Tibial nerve (tissue), 4 donors: ENCODE data around the gene NR2C1. TPM values are rescaled to one million over a fixed set of nuclear protein-coding genes. Genes with fewer than 3 reads are reported as not detected.

Experiments
- DNase-seq, 2 donors: peaks; one replicate each; pipeline ENCODE4 v3.0.0-alpha.2; 2019; ENCODE audit warnings: low spot score in 2 of 2
- H3K27ac ChIP-seq, 4 donors: fragments of 200-600 bp; sonication (generic) in 3 of 4; one replicate each; pipeline ENCODE4 v1.5.1; 2017 to 2019; ENCODE audit warnings: mild to moderate bottlenecking in 1 of 4
- H3K27me3 ChIP-seq, 2 donors: fragments of 200-600 bp; sonication (generic) in 1 of 2; one replicate each; pipeline versions ENCODE4 v1.5.1 to v1.6.0; 2017 to 2019
- H3K36me3 ChIP-seq, 3 donors: fragments of 200-600 bp; sonication (generic); one replicate each; pipeline ENCODE4 v1.5.1; 2018 to 2019
- H3K4me1 ChIP-seq, 4 donors: fragments of 200-600 bp; sonication (generic) in 3 of 4; one replicate each; pipeline ENCODE4 v1.5.1; 2017 to 2019
- H3K4me3 ChIP-seq, 4 donors: fragments of 200-600 bp; sonication (generic) in 3 of 4; one replicate each; pipeline ENCODE4 v1.5.1; 2017 to 2019; ENCODE audit warnings: mild to moderate bottlenecking in 1 of 4, moderate library complexity in 1 of 4
- H3K9me3 ChIP-seq, 4 donors: fragments of 200-600 bp; sonication (generic) in 3 of 4; one replicate each; pipeline ENCODE4 v1.5.1; 2017 to 2019
- CTCF ChIP-seq, 5 experiments: fragments of 200-600 bp in 3 of 5; fragments of 450-650 bp in 2 of 5; sonication (generic) in 3 of 5; IDR thresholded peaks; one replicate each; pipeline ENCODE4 v1.5.1; 2016 to 2019; ENCODE audit warnings: antibody characterized with exemption in 5 of 5, mild to moderate bottlenecking in 3 of 5, moderate library complexity in 2 of 5
- EP300 ChIP-seq, 2 donors: sonication (generic); formaldehyde crosslinking; IDR thresholded peaks; one replicate each; pipeline ENCODE4 v1.6.1; 2017; ENCODE audit warnings: antibody characterized with exemption in 2 of 2, mild to moderate bottlenecking in 1 of 2
- POLR2A ChIP-seq, 2 donors: fragments of 450-650 bp; IDR thresholded peaks; one replicate each; pipeline ENCODE4 v1.6.1; 2017; ENCODE audit warnings: antibody characterized with exemption in 2 of 2, mild to moderate bottlenecking in 2 of 2, moderate library complexity in 2 of 2
- WGBS, 2 donors: methylation state at CpG; one replicate each; pipeline ENCODE4 v1.1.5; 2018; 5-methylcytosine and 5-hydroxymethylcytosine counted together
- total RNA-seq, 4 donors: library from RNA; depleted of rRNA; stranded (reverse); fragments of >200 nt; gene quantifications; one replicate each; pipeline ENCODE4 v1.1.0, GENCODE V29; 2016

NR2C1 gene
- total RNA-seq, 4 donors from 2014 or later, result 64.5 to 93.5 (median 75.2) TPM

- H3K27ac ChIP-seq, result no peak overlapping the region
- WGBS, 2 donors, result 96 to 97% methylated on average over 3 of the region's 3 CpGs
- H3K4me3 ChIP-seq, result no peak overlapping the region
- H3K4me1 ChIP-seq, result no peaks in the 10 kb centered on the region
- no peaks in the 10 kb centered on the region for H3K9me3 ChIP-seq
- no peak for TF ChIP-seq EP300 (IDR thresholded peaks at IDR 0.05)
- TF ChIP-seq POLR2A (IDR thresholded peaks at IDR 0.05), result no peak
- no peak for TF ChIP-seq CTCF (IDR thresholded peaks at IDR 0.05)
- no peak for DNase-seq
- no peaks in the 10 kb centered on the region for H3K27me3 ChIP-seq
- H3K36me3 ChIP-seq, result peaks cover 0 to 98% (median 2%) of the 10 kb centered on the region in 3 donors
Measured at GRCh38 chr12:95057424-95057823, 16.0 kb downstream of the NR2C1 start.

- H3K4me1 ChIP-seq, result no peaks in the 10 kb centered on the region
- TF ChIP-seq EP300 (IDR thresholded peaks at IDR 0.05) (no peak), POLR2A (IDR thresholded peaks at IDR 0.05) (no peak), CTCF (IDR thresholded peaks at IDR 0.05) (no peak)
- H3K36me3 ChIP-seq, result peaks cover 0 to 97% (median 2%) of the 10 kb centered on the region in 3 donors
- WGBS, 2 donors, result 70 to 78% methylated on average over 2 of the region's 2 CpGs
- DNase-seq, result no peak
- H3K27ac ChIP-seq, result no peak overlapping the region
- no peak overlapping the region for H3K4me3 ChIP-seq
- H3K9me3 ChIP-seq, result no peaks in the 10 kb centered on the region
- H3K27me3 ChIP-seq, result no peaks in the 10 kb centered on the region
Measured at GRCh38 chr12:95055057-95055456, 18.4 kb downstream of the NR2C1 start.

- peaks cover 0 to 95% (median 2%) of the 10 kb centered on the region in 3 donors for H3K36me3 ChIP-seq
- no peak for DNase-seq
- no peaks in the 10 kb centered on the region for H3K9me3 ChIP-seq
- H3K4me1 ChIP-seq, result no peaks in the 10 kb centered on the region
- TF ChIP-seq CTCF (IDR thresholded peaks at IDR 0.05) (no peak), EP300 (IDR thresholded peaks at IDR 0.05) (no peak), POLR2A (IDR thresholded peaks at IDR 0.05) (no peak)
- no peaks in the 10 kb centered on the region for H3K27me3 ChIP-seq
- 65 to 70% methylated on average over 2 of the region's 2 CpGs for WGBS, 2 donors
- no peak overlapping the region for H3K4me3 ChIP-seq
- H3K27ac ChIP-seq, result no peak overlapping the region
Measured at GRCh38 chr12:95054206-95054605, 19.2 kb downstream of the NR2C1 start.

GRCh38 chr12:95051241-95051640, 22.2 kb downstream of the NR2C1 start:
- no peaks in the 10 kb centered on the region for H3K27me3 ChIP-seq
- DNase-seq, result no peak
- no peaks in the 10 kb centered on the region for H3K9me3 ChIP-seq
- no peak overlapping the region for H3K27ac ChIP-seq
- TF ChIP-seq EP300 (IDR thresholded peaks at IDR 0.05) (no peak), CTCF (IDR thresholded peaks at IDR 0.05) (no peak), POLR2A (IDR thresholded peaks at IDR 0.05) (no peak)
- no peak overlapping the region for H3K4me3 ChIP-seq
- H3K4me1 ChIP-seq, result no peaks in the 10 kb centered on the region
- H3K36me3 ChIP-seq, result peaks cover 0 to 94% (median 0%) of the 10 kb centered on the region in 3 donors
- 92 to 93% methylated on average over 4 of the region's 4 CpGs for WGBS, 2 donors

- no peak for DNase-seq
- Histone ChIP-seq H3K4me1 (no peaks in the 10 kb centered on the region), H3K9me3 (no peaks in the 10 kb centered on the region), H3K27ac (no peak overlapping the region), H3K4me3 (no peak overlapping the region), H3K27me3 (no peaks in the 10 kb centered on the region), H3K36me3 (peaks cover 0 to 71% (median 0%) of the 10 kb centered on the region in 3 donors)
- 85 to 89% methylated on average over 2 of the region's 2 CpGs for WGBS, 2 donors
- TF ChIP-seq CTCF (IDR thresholded peaks at IDR 0.05) (no peak), POLR2A (IDR thresholded peaks at IDR 0.05) (no peak), EP300 (IDR thresholded peaks at IDR 0.05) (no peak)
Measured at GRCh38 chr12:95037906-95038305, 35.5 kb downstream of the NR2C1 start.
